Measurements from ENCODE around the gene CRLF2. TPM values are rescaled to one million over a fixed set of nuclear protein-coding genes. Genes with fewer than 3 reads are reported as not detected.

CRLF2 gene
- total RNA-seq, 1 experiment from 2014 or later: not detected

DNA sequence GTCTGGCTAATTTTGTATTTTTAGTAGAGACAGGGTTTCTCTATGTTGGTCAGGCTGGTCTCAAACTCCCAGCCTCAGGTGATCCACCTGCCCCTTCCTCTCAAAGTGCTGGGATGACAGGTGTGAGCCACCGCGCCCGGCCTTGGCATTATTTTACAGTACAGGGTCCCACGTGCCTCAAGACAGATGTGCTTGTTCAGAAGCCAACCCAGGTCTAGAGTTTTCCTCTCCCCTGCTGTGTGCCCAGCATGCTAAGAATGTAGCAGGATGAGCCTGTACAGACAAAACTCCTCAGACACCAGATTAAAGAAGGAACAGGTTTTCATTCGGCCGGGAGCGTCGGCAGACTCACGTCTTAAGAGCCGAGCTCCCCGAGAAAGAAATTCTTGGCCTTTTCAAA lies 42.2 kb downstream of the CRLF2 start:
- peaks cover 12% of the 10 kb centered on the region for H3K9me3 Mint-ChIP-seq (ENCODE audit: unreplicated experiment)
- H3K27me3 Mint-ChIP-seq (ENCODE audit: insufficient read depth, unreplicated experiment): no peaks in the 10 kb centered on the region
- DNase-seq (ENCODE audit: unreplicated experiment): no peak
- peaks cover 6% of the 10 kb centered on the region for H3K4me1 Mint-ChIP-seq (ENCODE audit: insufficient read depth, unreplicated experiment)
- POLR2A ChIA-PET: no interaction called here
- CTCF ChIA-PET: no interaction called here
- H3K27ac Mint-ChIP-seq (ENCODE audit: low read depth, unreplicated experiment): no peak overlapping the region
- no peak overlapping the region for H3K4me3 Mint-ChIP-seq (ENCODE audit: unreplicated experiment)
- TF ChIP-seq, protein P1, sequence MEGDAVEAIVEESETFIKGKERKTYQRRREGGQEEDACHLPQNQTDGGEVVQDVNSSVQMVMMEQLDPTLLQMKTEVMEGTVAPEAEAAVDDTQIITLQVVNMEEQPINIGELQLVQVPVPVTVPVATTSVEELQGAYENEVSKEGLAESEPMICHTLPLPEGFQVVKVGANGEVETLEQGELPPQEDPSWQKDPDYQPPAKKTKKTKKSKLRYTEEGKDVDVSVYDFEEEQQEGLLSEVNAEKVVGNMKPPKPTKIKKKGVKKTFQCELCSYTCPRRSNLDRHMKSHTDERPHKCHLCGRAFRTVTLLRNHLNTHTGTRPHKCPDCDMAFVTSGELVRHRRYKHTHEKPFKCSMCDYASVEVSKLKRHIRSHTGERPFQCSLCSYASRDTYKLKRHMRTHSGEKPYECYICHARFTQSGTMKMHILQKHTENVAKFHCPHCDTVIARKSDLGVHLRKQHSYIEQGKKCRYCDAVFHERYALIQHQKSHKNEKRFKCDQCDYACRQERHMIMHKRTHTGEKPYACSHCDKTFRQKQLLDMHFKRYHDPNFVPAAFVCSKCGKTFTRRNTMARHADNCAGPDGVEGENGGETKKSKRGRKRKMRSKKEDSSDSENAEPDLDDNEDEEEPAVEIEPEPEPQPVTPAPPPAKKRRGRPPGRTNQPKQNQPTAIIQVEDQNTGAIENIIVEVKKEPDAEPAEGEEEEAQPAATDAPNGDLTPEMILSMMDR (IDR thresholded peaks at IDR 0.05; ENCODE audit: unreplicated experiment): no peak
- peaks cover 12% of the 10 kb centered on the region for H3K36me3 Mint-ChIP-seq (ENCODE audit: insufficient read depth, unreplicated experiment)
- no TSS peak for BruUV-seq (replicated peaks)
- intact Hi-C loops (cut with micrococcal nuclease): no loop called here

DNA sequence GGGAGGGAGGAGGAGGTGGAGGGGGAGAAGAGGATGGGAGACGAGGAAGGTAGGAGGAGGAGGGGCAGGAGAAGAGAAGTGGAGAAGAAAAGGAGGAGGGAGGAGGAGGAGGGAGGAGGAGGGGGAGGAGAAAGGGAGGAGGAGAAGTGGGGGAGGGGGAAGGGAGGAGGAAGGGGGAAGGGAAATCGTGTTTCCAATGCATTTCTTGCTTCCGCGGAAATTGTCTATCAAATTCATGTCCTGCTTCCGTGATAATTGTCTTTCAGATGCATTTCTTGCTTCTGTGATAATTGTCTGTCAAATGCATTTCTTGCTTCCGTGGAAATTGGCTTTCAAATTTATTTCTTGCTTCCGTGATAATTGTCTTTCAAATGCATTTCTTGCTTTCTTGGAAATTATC lies 43.3 kb downstream of the CRLF2 start:
- Mint-ChIP-seq H3K4me1 (ENCODE audit: insufficient read depth, unreplicated experiment) (peaks cover 6% of the 10 kb centered on the region), H3K27ac (ENCODE audit: low read depth, unreplicated experiment) (no peak overlapping the region), H3K4me3 (ENCODE audit: unreplicated experiment) (no peak overlapping the region), H3K36me3 (ENCODE audit: insufficient read depth, unreplicated experiment) (peaks cover 12% of the 10 kb centered on the region), H3K27me3 (ENCODE audit: insufficient read depth, unreplicated experiment) (no peaks in the 10 kb centered on the region), H3K9me3 (ENCODE audit: unreplicated experiment) (peaks cover 12% of the 10 kb centered on the region)
- no peak for DNase-seq (ENCODE audit: unreplicated experiment)
- no TSS peak for BruUV-seq (replicated peaks)
- TF ChIP-seq, protein P1 (IDR thresholded peaks at IDR 0.05; ENCODE audit: unreplicated experiment): no peak
- intact Hi-C loops (cut with micrococcal nuclease): no loop called here
- ChIA-PET POLR2A (no interaction called here), CTCF (no interaction called here)

DNA sequence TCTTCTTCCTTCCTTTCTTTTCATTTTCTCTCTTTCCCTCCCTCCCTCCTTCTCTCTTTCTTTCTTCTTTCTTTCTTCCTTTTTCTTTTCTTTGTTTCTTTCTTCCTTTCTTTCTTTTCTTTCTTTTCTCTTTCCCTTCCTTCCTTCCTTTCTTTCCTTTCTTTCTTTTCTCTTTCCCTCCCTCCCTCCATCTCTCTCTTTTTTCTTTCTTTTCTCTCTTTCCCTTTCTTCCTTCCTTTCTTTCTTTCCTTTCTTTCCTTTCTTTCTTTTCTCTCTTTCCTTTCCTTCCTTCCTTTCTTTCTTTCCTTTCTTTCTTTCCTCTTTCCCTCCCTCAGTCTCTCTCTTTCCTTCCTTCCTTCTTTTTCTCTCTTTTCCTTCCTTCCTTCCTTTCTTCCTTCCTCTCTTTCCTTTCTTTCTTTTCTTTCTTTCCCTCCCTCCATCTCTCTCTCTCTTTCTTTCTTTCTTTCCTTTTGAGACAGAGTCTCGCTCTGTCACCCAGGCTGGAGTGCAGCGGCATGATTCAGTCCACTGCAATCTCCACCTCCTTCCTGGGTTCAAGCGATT lies 44.4 kb downstream of the CRLF2 start:
- TF ChIP-seq, protein P1 (IDR thresholded peaks at IDR 0.05; ENCODE audit: unreplicated experiment): no peak
- intact Hi-C loops (cut with micrococcal nuclease): no loop called here
- H3K27ac Mint-ChIP-seq (ENCODE audit: low read depth, unreplicated experiment): no peak overlapping the region
- peaks cover 6% of the 10 kb centered on the region for H3K4me1 Mint-ChIP-seq (ENCODE audit: insufficient read depth, unreplicated experiment)
- no peak overlapping the region for H3K4me3 Mint-ChIP-seq (ENCODE audit: unreplicated experiment)
- H3K9me3 Mint-ChIP-seq (ENCODE audit: unreplicated experiment): peaks cover 22% of the 10 kb centered on the region
- ChIA-PET POLR2A (no interaction called here), CTCF (no interaction called here)
- no peaks in the 10 kb centered on the region for H3K27me3 Mint-ChIP-seq (ENCODE audit: insufficient read depth, unreplicated experiment)
- no peak for DNase-seq (ENCODE audit: unreplicated experiment)
- BruUV-seq (replicated peaks): no TSS peak
- peaks cover 12% of the 10 kb centered on the region for H3K36me3 Mint-ChIP-seq (ENCODE audit: insufficient read depth, unreplicated experiment)

DNA sequence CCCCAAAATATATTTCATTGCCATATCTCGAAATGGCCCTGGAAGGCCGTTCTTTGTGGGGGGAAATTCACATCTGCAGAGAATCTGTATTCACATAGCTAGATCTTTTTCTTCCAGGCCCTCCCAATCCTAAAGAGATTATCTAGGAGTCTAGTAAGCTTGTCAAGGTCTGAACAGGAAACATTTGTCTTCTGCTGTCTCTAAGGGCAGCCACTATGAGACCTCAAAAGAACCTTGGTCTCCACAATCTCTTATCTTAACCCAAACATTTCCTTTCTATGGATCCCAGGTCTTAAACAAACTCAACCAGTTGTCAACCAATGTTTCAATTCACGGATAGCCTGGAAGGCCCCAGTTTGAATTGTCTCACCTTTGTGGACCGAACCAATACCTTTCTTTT lies 45.0 kb downstream of the CRLF2 start:
- Mint-ChIP-seq H3K27me3 (ENCODE audit: insufficient read depth, unreplicated experiment) (no peaks in the 10 kb centered on the region), H3K4me3 (ENCODE audit: unreplicated experiment) (no peak overlapping the region), H3K36me3 (ENCODE audit: insufficient read depth, unreplicated experiment) (peaks cover 12% of the 10 kb centered on the region), H3K9me3 (ENCODE audit: unreplicated experiment) (peaks cover 26% of the 10 kb centered on the region), H3K27ac (ENCODE audit: low read depth, unreplicated experiment) (no peak overlapping the region), H3K4me1 (ENCODE audit: insufficient read depth, unreplicated experiment) (peaks cover 6% of the 10 kb centered on the region)
- ChIA-PET POLR2A (no interaction called here), CTCF (no interaction called here)
- intact Hi-C loops (cut with micrococcal nuclease): no loop called here
- DNase-seq (ENCODE audit: unreplicated experiment): no peak
- TF ChIP-seq, protein P1 (IDR thresholded peaks at IDR 0.05; ENCODE audit: unreplicated experiment): no peak
- BruUV-seq (replicated peaks): no TSS peak

All from MCF 10A (cell line).